ENCODE results near the gene NELFA. TPM values are rescaled to one million over a fixed set of nuclear protein-coding genes. Genes with fewer than 3 reads are reported as not detected.

NELFA gene
- total and polyA plus RNA-seq, 10 of the 15 experiments (the other 5 are each of a cell fraction or from before 2014, with no cell fraction given), result 0.39 to 38.6 (median 16.7) TPM

DNA sequence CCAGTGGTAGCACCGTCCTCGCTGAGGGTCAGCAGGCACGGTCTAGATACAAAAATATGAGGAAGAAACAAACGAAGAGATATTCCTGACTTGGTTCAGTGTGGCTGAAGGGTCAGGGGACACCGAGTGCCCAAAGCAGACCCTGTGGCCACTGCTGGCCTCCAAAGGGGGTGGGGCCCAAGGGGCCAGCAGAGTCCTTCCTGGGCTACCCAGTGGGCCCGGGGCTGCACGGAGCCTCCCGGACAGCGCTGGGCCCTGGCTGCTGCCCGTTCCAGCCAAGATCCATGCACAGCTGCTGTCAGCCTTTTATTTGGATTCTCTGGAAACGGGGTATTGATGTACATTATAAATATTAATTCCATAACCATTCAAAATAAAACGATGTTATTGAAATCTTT lies 20.4 kb downstream of the NELFA start:
- TF ChIP-seq, protein P1, sequence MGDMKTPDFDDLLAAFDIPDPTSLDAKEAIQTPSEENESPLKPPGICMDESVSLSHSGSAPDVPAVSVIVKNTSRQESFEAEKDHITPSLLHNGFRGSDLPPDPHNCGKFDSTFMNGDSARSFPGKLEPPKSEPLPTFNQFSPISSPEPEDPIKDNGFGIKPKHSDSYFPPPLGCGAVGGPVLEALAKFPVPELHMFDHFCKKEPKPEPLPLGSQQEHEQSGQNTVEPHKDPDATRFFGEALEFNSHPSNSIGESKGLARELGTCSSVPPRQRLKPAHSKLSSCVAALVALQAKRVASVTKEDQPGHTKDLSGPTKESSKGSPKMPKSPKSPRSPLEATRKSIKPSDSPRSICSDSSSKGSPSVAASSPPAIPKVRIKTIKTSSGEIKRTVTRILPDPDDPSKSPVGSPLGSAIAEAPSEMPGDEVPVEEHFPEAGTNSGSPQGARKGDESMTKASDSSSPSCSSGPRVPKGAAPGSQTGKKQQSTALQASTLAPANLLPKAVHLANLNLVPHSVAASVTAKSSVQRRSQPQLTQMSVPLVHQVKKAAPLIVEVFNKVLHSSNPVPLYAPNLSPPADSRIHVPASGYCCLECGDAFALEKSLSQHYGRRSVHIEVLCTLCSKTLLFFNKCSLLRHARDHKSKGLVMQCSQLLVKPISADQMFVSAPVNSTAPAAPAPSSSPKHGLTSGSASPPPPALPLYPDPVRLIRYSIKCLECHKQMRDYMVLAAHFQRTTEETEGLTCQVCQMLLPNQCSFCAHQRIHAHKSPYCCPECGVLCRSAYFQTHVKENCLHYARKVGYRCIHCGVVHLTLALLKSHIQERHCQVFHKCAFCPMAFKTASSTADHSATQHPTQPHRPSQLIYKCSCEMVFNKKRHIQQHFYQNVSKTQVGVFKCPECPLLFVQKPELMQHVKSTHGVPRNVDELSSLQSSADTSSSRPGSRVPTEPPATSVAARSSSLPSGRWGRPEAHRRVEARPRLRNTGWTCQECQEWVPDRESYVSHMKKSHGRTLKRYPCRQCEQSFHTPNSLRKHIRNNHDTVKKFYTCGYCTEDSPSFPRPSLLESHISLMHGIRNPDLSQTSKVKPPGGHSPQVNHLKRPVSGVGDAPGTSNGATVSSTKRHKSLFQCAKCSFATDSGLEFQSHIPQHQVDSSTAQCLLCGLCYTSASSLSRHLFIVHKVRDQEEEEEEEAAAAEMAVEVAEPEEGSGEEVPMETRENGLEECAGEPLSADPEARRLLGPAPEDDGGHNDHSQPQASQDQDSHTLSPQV (IDR thresholded peaks at IDR 0.05), result no peak
- TF ChIP-seq CREM (IDR thresholded peaks at IDR 0.05; ENCODE audit: low read depth) (no peak), CBFB (IDR thresholded peaks at IDR 0.05; ENCODE audit: low read depth) (no peak), POLR2AphosphoS2 (IDR thresholded peaks at IDR 0.05; ENCODE audit: low read depth, low read length) (no peak), NR2F1 (conservative IDR thresholded peaks at IDR 0.05) (no peak)
- TF ChIP-seq, protein P2, sequence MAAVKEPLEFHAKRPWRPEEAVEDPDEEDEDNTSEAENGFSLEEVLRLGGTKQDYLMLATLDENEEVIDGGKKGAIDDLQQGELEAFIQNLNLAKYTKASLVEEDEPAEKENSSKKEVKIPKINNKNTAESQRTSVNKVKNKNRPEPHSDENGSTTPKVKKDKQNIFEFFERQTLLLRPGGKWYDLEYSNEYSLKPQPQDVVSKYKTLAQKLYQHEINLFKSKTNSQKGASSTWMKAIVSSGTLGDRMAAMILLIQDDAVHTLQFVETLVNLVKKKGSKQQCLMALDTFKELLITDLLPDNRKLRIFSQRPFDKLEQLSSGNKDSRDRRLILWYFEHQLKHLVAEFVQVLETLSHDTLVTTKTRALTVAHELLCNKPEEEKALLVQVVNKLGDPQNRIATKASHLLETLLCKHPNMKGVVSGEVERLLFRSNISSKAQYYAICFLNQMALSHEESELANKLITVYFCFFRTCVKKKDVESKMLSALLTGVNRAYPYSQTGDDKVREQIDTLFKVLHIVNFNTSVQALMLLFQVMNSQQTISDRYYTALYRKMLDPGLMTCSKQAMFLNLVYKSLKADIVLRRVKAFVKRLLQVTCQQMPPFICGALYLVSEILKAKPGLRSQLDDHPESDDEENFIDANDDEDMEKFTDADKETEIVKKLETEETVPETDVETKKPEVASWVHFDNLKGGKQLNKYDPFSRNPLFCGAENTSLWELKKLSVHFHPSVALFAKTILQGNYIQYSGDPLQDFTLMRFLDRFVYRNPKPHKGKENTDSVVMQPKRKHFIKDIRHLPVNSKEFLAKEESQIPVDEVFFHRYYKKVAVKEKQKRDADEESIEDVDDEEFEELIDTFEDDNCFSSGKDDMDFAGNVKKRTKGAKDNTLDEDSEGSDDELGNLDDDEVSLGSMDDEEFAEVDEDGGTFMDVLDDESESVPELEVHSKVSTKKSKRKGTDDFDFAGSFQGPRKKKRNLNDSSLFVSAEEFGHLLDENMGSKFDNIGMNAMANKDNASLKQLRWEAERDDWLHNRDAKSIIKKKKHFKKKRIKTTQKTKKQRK (IDR thresholded peaks at IDR 0.05; ENCODE audit: low read depth, low read length), result no peak
- Histone ChIP-seq H3K9me3 (replicated peaks; ENCODE audit: control insufficient read depth, insufficient read depth, low read length) (no peaks in the 10 kb centered on the region), H3K4me3 (no peak overlapping the region), H3K4me2 (ENCODE audit: control insufficient read depth, insufficient read depth) (no peak overlapping the region), H3K9ac (ENCODE audit: control insufficient read depth, insufficient read depth, low read length) (no peak overlapping the region), H4K20me1 (ENCODE audit: control insufficient read depth, insufficient read depth) (no peaks in the 10 kb centered on the region), H3K36me3 (ENCODE audit: control insufficient read depth in 2 of 2, insufficient read depth in 2 of 2, low read length in 1 of 2) (peaks cover 11 to 59% of the 10 kb centered on the region in 2 experiments; a peak in 3 of 4 replicates), H3K4me1 (ENCODE audit: control insufficient read depth, insufficient read depth, low read length) (no peaks in the 10 kb centered on the region), H3K27ac (ENCODE audit: control insufficient read depth, insufficient read depth) (no peak overlapping the region), H3K27me3 (replicated peaks in 1 of 2; ENCODE audit: control insufficient read depth in 2 of 2, insufficient read depth in 2 of 2, low read length in 1 of 2) (no peaks in the 10 kb centered on the region), H2AFZ (ENCODE audit: control insufficient read depth, low read depth, low read length) (no peak overlapping the region), H3K79me2 (ENCODE audit: control insufficient read depth, insufficient read depth, low read length) (no peaks in the 10 kb centered on the region; the same call in none of the 2 replicates)
- ChIA-PET CTCF (no interaction called here), RAD21 (ENCODE audit: unreplicated experiment) (no interaction called here), SMC1A (ENCODE audit: uncharacterized antibody, unreplicated experiment) (no interaction called here), POLR2A (no interaction called here)
- in situ Hi-C loops (cut with MboI) (no loop called here), intact Hi-C loops (cut with micrococcal nuclease; ENCODE audit: unreplicated experiment) (no loop called here)
- no peak for ATAC-seq
- 92% methylated on average over 12 of the region's 12 CpGs for WGBS (ENCODE audit: insufficient coverage, insufficient replicate concordance, low lambda C conversion rate, missing lambda C conversion rate)
- no peak for FAIRE-seq
- DNase-seq (ENCODE audit: low read depth, low spot score), result no peak
- BruUV-seq (replicated peaks), result no TSS peak

Data from GM12878 (cell line).